B cell (primary cell): ENCODE data around the gene CPSF4L. TPM values are rescaled to one million over a fixed set of nuclear protein-coding genes. Genes with fewer than 3 reads are reported as not detected.

Experiments used
- ATAC-seq: fragments of 200-7000 bp; cut with Tn5 transposase; one replicate; pipeline ENCODE4 v1.10.0; 2021; ENCODE audit warnings: low read depth, mild to moderate bottlenecking, moderate number of reproducible peaks, moderate library complexity
- CTCF ChIA-PET: fragments of 350-600 bp; sonication (Branson Sonifier 250); formaldehyde crosslinking; loops from one replicate; lab custom pipeline; 2021; ENCODE audit warnings: antibody characterized with exemption, inconsistent platforms; lab: Charles Lee
- POLR2A ChIA-PET: fragments of 350-600 bp; sonication (Branson Sonifier 250); formaldehyde crosslinking; loops from one replicate; lab custom pipeline; 2021; ENCODE audit warnings: antibody characterized with exemption; lab: Charles Lee
- DNase-seq: peaks from one replicate; pipeline ENCODE4 v3.0.0; 2013
- H2AFZ ChIP-seq: 2 replicates; pipeline ENCODE4 v1.6.1; 2012; ENCODE audit warnings: mild to moderate bottlenecking, low read depth, low read length; ENCODE audit not compliant: insufficient read depth, poor library complexity, severe bottlenecking
- H3K27ac ChIP-seq, 2 donors: 1 replicate in 1 of 2; 2 replicates in 1 of 2; pipeline ENCODE4 v1.5.1; 2012 to 2013; ENCODE audit warnings: low read length in 2 of 2, mild to moderate bottlenecking in 2 of 2, moderate library complexity in 1 of 2
- H3K27me3 ChIP-seq, 4 experiments: fragments of 200-600 bp in 1 of 4; sonication (generic) in 1 of 4; replicated peaks in 1 of 4; 1 replicate in 2 of 4; 2 replicates in 2 of 4; pipeline versions ENCODE4 v1.6.1 to v1.7.0; 2013 to 2016; ENCODE audit warnings: low read length in 3 of 4, mild to moderate bottlenecking in 2 of 4, mixed read lengths in 1 of 4, moderate library complexity in 1 of 4; ENCODE audit not compliant: insufficient read depth in 4 of 4, control insufficient read depth in 3 of 4; ENCODE audit errors: control extremely low read depth in 1 of 4
- H3K36me3 ChIP-seq, 2 experiments: replicated peaks in 1 of 2; 1 replicate in 1 of 2; 2 replicates in 1 of 2; pipeline versions ENCODE4 v1.6.1 to v1.7.1; 2013; ENCODE audit warnings: low read length in 1 of 2; ENCODE audit not compliant: insufficient read depth in 2 of 2, control insufficient read depth in 1 of 2; ENCODE audit errors: control extremely low read depth in 1 of 2, extremely low read depth in 1 of 2
- H3K4me1 ChIP-seq, 2 donors: fragments of 200-600 bp in 1 of 2; sonication (generic) in 1 of 2; 1 replicate in 1 of 2; 2 replicates in 1 of 2; pipeline versions ENCODE4 v1.5.1 to v1.6.1; 2013 to 2017; ENCODE audit warnings: low read length in 2 of 2; ENCODE audit not compliant: control insufficient read depth in 2 of 2, insufficient read depth in 2 of 2
- H3K4me2 ChIP-seq: replicated peaks from 2 replicates; pipeline ENCODE3; 2012; ENCODE audit warnings: mild to moderate bottlenecking, low read depth, low read length; ENCODE audit not compliant: poor library complexity, severe bottlenecking
- H3K4me3 ChIP-seq, 5 experiments: fragments of 200-600 bp in 1 of 5; sonication (generic) in 1 of 5; 1 replicate in 3 of 5; 2 replicates in 2 of 5; pipeline versions ENCODE4 v1.5.1 to v1.7.0; 2011 to 2016; ENCODE audit warnings: low read length in 4 of 5, mild to moderate bottlenecking in 4 of 5, low read depth in 2 of 5, control low read depth in 1 of 5, moderate library complexity in 1 of 5; ENCODE audit not compliant: insufficient read depth in 1 of 5; ENCODE audit errors: control extremely low read depth in 1 of 5, extremely low read depth in 1 of 5
- H3K79me2 ChIP-seq: fragments of 200-600 bp; sonication (generic); one replicate; pipeline ENCODE4 v1.6.0; 2016; ENCODE audit warnings: low read length; ENCODE audit not compliant: control insufficient read depth, insufficient read depth
- H3K9ac ChIP-seq: fragments of 200-600 bp; sonication (generic); 2 replicates; pipeline ENCODE4 v1.6.1; 2017; ENCODE audit warnings: mild to moderate bottlenecking, low read length, moderate library complexity
- H3K9me3 ChIP-seq, 3 donors: one replicate each; pipeline versions ENCODE4 v1.6.1 to v1.7.1; 2013; ENCODE audit warnings: low read length in 2 of 3; ENCODE audit not compliant: control insufficient read depth in 2 of 3, insufficient read depth in 1 of 3; ENCODE audit errors: control extremely low read depth in 1 of 3
- H4K20me1 ChIP-seq: 2 replicates; pipeline ENCODE4 v1.6.0; 2012; ENCODE audit warnings: mild to moderate bottlenecking, low read length; ENCODE audit not compliant: insufficient read depth, control insufficient read depth, poor library complexity, severe bottlenecking
- H3K27ac Mint-ChIP-seq: one replicate; pipeline ENCODE4 v1.8.0; 2021; ENCODE audit warnings: mixed read lengths
- H3K27me3 Mint-ChIP-seq: one replicate; pipeline ENCODE4 v1.8.0; 2021; ENCODE audit warnings: mixed read lengths
- H3K4me1 Mint-ChIP-seq: one replicate; pipeline ENCODE4 v1.8.0; 2021; ENCODE audit warnings: mixed read lengths
- H3K4me3 Mint-ChIP-seq: one replicate; pipeline ENCODE4 v1.8.0; 2021; ENCODE audit warnings: mixed read lengths
- H3K9me3 Mint-ChIP-seq: one replicate; pipeline ENCODE4 v1.8.0; 2022; ENCODE audit warnings: mixed read lengths; ENCODE audit not compliant: insufficient read depth
- EZH2 ChIP-seq: IDR thresholded peaks from 2 replicates; pipeline ENCODE4 v1.6.1; 2012; ENCODE audit warnings: borderline replicate concordance, low read depth, mild to moderate bottlenecking, moderate library complexity, low read length; ENCODE audit not compliant: insufficient read depth, poor library complexity, severe bottlenecking
- WGBS: methylation state at CpG from one replicate; pipeline ENCODE4 v1.1.5; 2013; ENCODE audit warnings: missing lambda C conversion rate; ENCODE audit not compliant: insufficient coverage; 5-methylcytosine and 5-hydroxymethylcytosine counted together
- intact Hi-C: fragments of 100-400 bp; cut with micrococcal nuclease; formaldehyde crosslinking; loops from one replicate; pipeline ENCODE4 v1.10.0; 2022
- polyA plus RNA-seq: library from polyadenylated mRNA; depleted of rRNA; stranded (reverse); fragments of >200 nt; gene quantifications from 2 replicates; pipeline ENCODE4 v1.2.3, GENCODE V29; 2012
- total RNA-seq, 2 donors: library from RNA; stranded (reverse); fragments of 120-200 nt in 1 of 2; gene quantifications; 1 replicate in 1 of 2; 2 replicates in 1 of 2; pipeline versions ENCODE4 v1.2.3 to v1.2.4, GENCODE V29; 2013 to 2022
- TF ChIP-seq, protein P1 (sequence below): fragments of 200-600 bp; IDR thresholded peaks from one replicate; pipeline ENCODE4 v1.8.0; 2022; ENCODE audit warnings: antibody characterized with exemption, mild to moderate bottlenecking

The CPSF4L gene
- total and polyA plus RNA-seq, 2 donors (not counting 1 experiment from before 2014, with no cell fraction given), result not detected

DNA sequence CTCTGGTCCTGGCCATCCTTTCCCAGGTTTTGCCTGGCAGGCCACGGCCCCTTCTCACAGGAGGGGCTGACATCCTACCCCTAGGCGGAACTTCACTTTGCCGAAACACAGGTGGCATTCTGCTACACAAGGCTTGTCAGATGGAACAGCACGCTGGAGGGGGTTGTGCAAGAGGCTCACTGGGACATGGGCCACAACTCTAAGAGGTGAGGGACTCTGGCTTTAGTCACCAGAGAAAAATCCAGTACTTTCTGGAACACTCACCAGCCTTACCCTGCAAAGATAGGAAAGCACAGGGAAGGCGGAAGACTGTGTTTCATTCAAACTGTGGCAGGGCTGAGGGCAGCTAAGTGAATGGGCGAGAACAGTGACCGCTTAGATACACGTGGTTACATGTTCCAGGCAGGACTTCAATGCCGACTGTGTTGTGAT is 31.8 kb upstream of the CPSF4L start:
- Histone ChIP-seq H3K9me3 (peaks cover 0 to 3% (median 0%) of the 10 kb centered on the region in 3 donors), H3K36me3 (no peaks in the 10 kb centered on the region), H3K4me3 (no peak overlapping the region), H3K27ac (no peak overlapping the region), H3K79me2 (no peaks in the 10 kb centered on the region), H3K27me3 (peaks cover 0 to 5% (median 1%) of the 10 kb centered on the region in 4 experiments), H3K9ac (no peak overlapping the region), H2AFZ (no peak overlapping the region), H4K20me1 (no peaks in the 10 kb centered on the region), H3K4me1 (peaks cover 0 to 13% of the 10 kb centered on the region in 2 donors), H3K4me2 (no peak overlapping the region)
- Mint-ChIP-seq H3K9me3 (no peaks in the 10 kb centered on the region), H3K27me3 (peaks cover 26% of the 10 kb centered on the region), H3K4me1 (peaks cover 14% of the 10 kb centered on the region), H3K4me3 (no peak overlapping the region), H3K27ac (no peak overlapping the region)
- DNase-seq (no peak), ATAC-seq (no peak)
- intact Hi-C loops, result no loop called here
- 90% methylated on average over 7 of the region's 9 CpGs for WGBS
- no peak for TF ChIP-seq EZH2
- TF ChIP-seq, protein P1, sequence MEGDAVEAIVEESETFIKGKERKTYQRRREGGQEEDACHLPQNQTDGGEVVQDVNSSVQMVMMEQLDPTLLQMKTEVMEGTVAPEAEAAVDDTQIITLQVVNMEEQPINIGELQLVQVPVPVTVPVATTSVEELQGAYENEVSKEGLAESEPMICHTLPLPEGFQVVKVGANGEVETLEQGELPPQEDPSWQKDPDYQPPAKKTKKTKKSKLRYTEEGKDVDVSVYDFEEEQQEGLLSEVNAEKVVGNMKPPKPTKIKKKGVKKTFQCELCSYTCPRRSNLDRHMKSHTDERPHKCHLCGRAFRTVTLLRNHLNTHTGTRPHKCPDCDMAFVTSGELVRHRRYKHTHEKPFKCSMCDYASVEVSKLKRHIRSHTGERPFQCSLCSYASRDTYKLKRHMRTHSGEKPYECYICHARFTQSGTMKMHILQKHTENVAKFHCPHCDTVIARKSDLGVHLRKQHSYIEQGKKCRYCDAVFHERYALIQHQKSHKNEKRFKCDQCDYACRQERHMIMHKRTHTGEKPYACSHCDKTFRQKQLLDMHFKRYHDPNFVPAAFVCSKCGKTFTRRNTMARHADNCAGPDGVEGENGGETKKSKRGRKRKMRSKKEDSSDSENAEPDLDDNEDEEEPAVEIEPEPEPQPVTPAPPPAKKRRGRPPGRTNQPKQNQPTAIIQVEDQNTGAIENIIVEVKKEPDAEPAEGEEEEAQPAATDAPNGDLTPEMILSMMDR, result no peak
- ChIA-PET POLR2A (no interaction called here), CTCF (no interaction called here)

DNA sequence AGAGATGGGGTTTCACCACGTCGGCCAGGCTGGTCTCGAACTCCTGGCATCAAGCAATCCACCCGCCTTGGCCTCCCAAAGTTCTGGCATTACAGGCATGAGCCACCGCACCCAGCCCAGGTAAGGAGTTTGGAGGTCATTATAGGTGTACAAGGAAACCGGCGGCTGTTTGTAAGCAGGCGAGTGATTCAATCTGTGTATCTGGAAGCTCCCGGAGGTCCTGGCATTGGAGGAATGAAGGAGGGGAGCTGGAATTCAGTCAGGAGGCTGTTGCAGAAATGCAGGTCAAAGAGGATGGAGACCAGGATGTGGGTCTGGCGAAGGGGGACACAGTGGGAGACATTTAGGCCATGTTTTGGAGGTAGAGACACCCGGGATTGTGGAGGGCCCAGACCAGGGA is 31.4 kb upstream of the CPSF4L start:
- Histone ChIP-seq H4K20me1 (no peaks in the 10 kb centered on the region), H3K9ac (no peak overlapping the region), H3K36me3 (no peaks in the 10 kb centered on the region), H3K27me3 (peaks cover 0 to 3% (median under 1%) of the 10 kb centered on the region in 4 experiments), H3K9me3 (peaks cover 0 to 3% (median 0%) of the 10 kb centered on the region in 3 donors), H3K4me2 (no peak overlapping the region), H3K27ac (no peak overlapping the region), H3K4me1 (peaks cover 0 to 13% of the 10 kb centered on the region in 2 donors), H3K4me3 (no peak overlapping the region), H2AFZ (no peak overlapping the region), H3K79me2 (no peaks in the 10 kb centered on the region)
- no peak overlapping the region for H3K4me3 Mint-ChIP-seq
- 92% methylated on average over 11 of the region's 11 CpGs for WGBS
- H3K27ac Mint-ChIP-seq, result no peak overlapping the region
- TF ChIP-seq, protein P1, result no peak
- no peak for TF ChIP-seq EZH2
- DNase-seq (no peak), ATAC-seq (no peak)
- POLR2A ChIA-PET, result no interaction called here
- intact Hi-C loops, result no loop called here
- CTCF ChIA-PET, result no interaction called here
- H3K4me1 Mint-ChIP-seq, result peaks cover 14% of the 10 kb centered on the region
- H3K9me3 Mint-ChIP-seq, result no peaks in the 10 kb centered on the region
- peaks cover 23% of the 10 kb centered on the region for H3K27me3 Mint-ChIP-seq
